K562 (cell line): Measurements from ENCODE around the gene CFAP298. TPM values are rescaled to one million over a fixed set of nuclear protein-coding genes. Genes with fewer than 3 reads are reported as not detected.
A peak's percentile ranks its signal among the peaks of the same experiment; 100 is the strongest.

Source experiments
- CBX2 ChIP-seq: fragments of 200-600 bp; sonication (generic); IDR thresholded peaks from one replicate; pipeline ENCODE4 v1.6.1; 2012; ENCODE audit warnings: mild to moderate bottlenecking, low read length, inconsistent platforms; ENCODE audit not compliant: insufficient read depth, poor library complexity, severe bottlenecking
- ESRRA ChIP-seq: fragments of 450-650 bp; IDR thresholded peaks from 2 replicates; pipeline ENCODE4 v1.6.1; 2014; ENCODE audit warnings: low read depth, mild to moderate bottlenecking, moderate library complexity, borderline replicate concordance
- EZH2 ChIP-seq: IDR thresholded peaks from 2 replicates; pipeline ENCODE4 v1.6.1; 2012; ENCODE audit warnings: low read depth, mild to moderate bottlenecking, inconsistent platforms, low read length, borderline replicate concordance
- HMG20A ChIP-seq: fragments of 450-650 bp; formaldehyde crosslinking; conservative IDR thresholded peaks from 2 replicates; pipeline ENCODE4 v1.4.0; 2020; ENCODE audit warnings: mild to moderate bottlenecking, mixed read lengths
- JUNB ChIP-seq: fragments of 450-650 bp; formaldehyde crosslinking; conservative IDR thresholded peaks from 2 replicates; pipeline ENCODE4 v1.4.0; 2020; ENCODE audit warnings: mild to moderate bottlenecking
- KAT7 ChIP-seq: sonication (generic); formaldehyde crosslinking; IDR thresholded peaks from 2 replicates; pipeline ENCODE4 v1.8.0; 2022; ENCODE audit warnings: missing genetic modification reagents, mild to moderate bottlenecking, borderline replicate concordance
- SMARCC2 ChIP-seq: fragments of 450-650 bp; IDR thresholded peaks from 2 replicates; pipeline ENCODE4 v1.6.1; 2017; ENCODE audit warnings: antibody characterized with exemption, moderate library complexity, mild to moderate bottlenecking, low read depth
- ZC3H8 ChIP-seq: fragments of 450-650 bp; IDR thresholded peaks from 2 replicates; pipeline ENCODE4 v1.6.1; 2017
- ZNF408 ChIP-seq: fragments of 250-450 bp; sonication (Bioruptor Pico); IDR thresholded peaks from 2 replicates; pipeline ENCODE4 v1.4.0; 2020; ENCODE audit warnings: low read depth, mild to moderate bottlenecking, moderate library complexity
- ZNF57 ChIP-seq: fragments of 450-650 bp; formaldehyde crosslinking; IDR thresholded peaks from 2 replicates; pipeline ENCODE4 v1.4.0; 2020; ENCODE audit warnings: mild to moderate bottlenecking, moderate library complexity
- polyA plus RNA-seq, 8 experiments: library from polyadenylated mRNA; depleted of rRNA in 4 of 8; stranded (reverse) in 5 of 8; unstranded in 3 of 8; fragments of >200 nt; fragmentation: Nextera tagmentation in 2 of 8; fragmentation: Illumina TruSeq in 1 of 8; extraction: Ambion mirVana in 2 of 8; extraction: Trizol in 1 of 8; gene quantifications; 2 replicates each; pipeline versions ENCODE4 v1.2.1 to v1.2.3, GENCODE V29; 2011 to 2014; ENCODE audit warnings: inconsistent platforms in 1 of 8, missing spikeins in 1 of 8
- total RNA-seq, 7 experiments: library from RNA; depleted of rRNA in 6 of 7; stranded (reverse); fragments of >200 nt in 6 of 7; fragmentation: Illumina TruSeq in 2 of 7; extraction: Trizol in 2 of 7; gene quantifications; 2 replicates each; pipeline versions ENCODE4 v1.2.1 to v1.2.3, GENCODE V29; 2011 to 2021; ENCODE audit warnings: low replicate concordance in 1 of 7
- TF ChIP-seq, protein P1 (sequence below), 2 experiments: fragments of 450-650 bp; IDR thresholded peaks; 2 replicates each; pipeline ENCODE4 v1.6.1; 2016; ENCODE audit warnings: mild to moderate bottlenecking in 2 of 2, borderline replicate concordance in 1 of 2, low read depth in 1 of 2, moderate library complexity in 1 of 2
- TF ChIP-seq, protein P2 (sequence below): sonication (generic); formaldehyde crosslinking; IDR thresholded peaks from 2 replicates; pipeline ENCODE4 v1.8.0; 2023; ENCODE audit warnings: missing genetic modification reagents, mild to moderate bottlenecking, borderline replicate concordance

CFAP298 gene
- total and polyA plus RNA-seq, 9 of the 15 experiments (the other 6 are each of a cell fraction or from before 2014, with no cell fraction given) = 31.4 to 178 (median 89.7) TPM

DNA sequence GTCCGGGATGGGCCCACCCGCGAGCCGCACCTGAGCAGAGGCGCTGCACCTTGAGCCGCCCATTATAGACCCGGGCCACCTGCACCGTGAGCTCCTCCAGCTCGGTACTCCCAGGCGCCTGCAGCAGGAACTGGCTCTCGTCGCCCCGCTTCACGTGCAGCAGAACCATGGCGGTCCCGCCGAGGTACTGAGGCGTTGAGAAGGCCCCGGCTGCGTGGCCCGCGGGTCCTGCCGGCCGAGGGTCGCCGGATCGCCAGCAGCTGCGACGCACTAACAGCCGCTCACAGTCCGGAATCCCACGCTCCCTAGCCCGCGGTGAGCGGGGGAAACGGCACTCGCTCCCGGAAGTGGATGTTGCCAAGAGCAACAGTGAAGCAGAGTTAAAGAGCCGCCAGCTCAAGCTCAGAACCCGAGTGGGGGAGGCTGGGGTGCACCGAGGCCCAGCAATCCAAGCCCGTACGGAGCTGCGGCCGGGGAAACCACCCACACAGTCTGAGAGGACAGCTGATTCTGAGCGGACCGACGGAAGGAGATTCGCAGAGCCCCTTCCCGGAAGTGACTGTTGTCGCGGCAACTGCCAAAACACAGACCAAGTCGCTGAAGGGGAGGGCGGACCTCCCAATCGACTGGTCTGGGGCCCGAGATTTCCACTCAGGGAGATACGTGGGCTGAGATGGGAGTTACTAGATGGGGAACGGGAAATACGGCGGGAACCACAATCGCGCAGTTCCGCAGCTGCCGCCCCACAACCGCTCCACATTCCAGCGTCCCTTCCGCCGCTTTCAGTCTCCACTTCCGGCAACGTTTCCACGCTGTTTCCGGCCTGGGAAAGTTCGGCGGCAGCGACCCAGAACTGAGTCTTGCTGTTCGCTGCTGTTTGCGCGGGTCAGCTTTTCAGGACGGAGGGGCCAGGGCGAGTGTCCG, at the start of gene CFAP298 (continued):
- TF ChIP-seq, protein P1, sequence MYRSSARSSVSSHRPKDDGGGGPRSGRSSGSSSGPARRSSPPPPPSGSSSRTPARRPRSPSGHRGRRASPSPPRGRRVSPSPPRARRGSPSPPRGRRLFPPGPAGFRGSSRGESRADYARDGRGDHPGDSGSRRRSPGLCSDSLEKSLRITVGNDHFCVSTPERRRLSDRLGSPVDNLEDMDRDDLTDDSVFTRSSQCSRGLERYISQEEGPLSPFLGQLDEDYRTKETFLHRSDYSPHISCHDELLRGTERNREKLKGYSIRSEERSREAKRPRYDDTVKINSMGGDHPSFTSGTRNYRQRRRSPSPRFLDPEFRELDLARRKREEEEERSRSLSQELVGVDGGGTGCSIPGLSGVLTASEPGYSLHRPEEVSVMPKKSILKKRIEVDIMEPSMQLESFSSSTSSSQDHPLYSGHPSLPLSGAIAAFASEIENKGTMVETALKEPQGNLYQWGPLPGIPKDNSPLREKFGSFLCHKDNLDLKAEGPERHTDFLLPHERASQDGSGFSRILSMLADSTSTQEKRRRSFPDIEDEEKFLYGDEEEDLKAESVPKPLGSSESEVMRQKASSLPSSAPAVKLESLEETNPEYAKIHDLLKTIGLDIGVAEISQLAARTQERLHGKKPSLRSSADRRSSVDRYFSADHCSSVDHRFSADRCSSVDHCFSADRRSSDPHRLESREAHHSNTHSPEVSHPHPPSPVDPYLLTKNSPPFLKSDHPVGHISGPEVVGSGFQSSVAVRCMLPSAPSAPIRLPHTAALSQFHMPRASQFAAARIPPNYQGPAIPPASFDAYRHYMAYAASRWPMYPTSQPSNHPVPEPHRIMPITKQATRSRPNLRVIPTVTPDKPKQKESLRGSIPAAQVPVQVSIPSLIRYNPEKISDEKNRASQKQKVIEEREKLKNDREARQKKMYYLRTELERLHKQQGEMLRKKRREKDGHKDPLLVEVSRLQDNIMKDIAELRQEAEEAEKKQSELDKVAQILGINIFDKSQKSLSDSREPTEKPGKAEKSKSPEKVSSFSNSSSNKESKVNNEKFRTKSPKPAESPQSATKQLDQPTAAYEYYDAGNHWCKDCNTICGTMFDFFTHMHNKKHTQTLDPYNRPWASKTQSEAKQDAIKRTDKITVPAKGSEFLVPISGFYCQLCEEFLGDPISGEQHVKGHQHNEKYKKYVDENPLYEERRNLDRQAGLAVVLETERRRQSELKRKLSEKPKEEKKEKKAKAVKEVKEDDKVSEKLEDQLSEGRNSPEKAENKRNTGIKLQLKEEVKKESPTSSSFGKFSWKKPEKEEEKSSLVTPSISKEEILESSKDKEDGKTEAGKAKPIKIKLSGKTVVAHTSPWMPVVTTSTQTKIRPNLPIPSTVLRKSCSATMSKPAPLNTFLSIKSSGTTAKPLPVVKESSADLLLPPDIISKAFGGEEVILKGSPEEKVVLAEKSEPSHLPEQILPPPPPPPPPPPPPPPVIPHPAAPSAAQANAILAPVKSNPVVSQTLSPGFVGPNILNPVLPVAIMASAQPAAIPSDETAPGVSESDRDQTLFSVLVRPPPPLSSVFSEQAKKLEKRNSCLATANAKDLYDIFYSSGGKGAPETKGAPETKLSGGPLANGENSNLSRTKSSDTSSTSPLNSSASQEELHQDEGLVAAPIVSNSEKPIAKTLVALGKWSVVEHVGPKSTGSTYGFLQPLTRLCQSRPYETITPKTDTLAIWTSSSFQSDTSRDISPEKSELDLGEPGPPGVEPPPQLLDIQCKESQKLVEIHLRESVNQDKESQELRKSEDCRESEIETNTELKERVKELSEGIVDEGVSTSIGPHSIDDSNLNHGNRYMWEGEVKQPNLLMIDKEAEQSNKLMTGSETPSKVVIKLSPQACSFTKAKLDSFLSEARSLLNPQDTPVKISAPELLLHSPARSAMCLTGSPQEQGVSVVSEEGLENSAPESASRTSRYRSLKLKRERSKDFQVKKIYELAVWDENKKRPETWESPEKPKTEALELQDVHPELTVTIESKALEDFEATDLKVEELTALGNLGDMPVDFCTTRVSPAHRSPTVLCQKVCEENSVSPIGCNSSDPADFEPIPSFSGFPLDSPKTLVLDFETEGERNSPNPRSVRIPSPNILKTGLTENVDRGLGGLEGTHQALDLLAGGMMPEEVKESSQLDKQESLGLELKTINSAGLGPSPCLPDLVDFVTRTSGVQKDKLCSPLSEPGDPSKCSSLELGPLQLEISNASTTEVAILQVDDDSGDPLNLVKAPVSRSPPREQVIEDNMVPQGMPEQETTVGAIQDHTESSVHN (IDR thresholded peaks at IDR 0.05; ENCODE audit: borderline replicate concordance in 1 of 2, low read depth in 1 of 2) = 0 out of 4 replicates have a peak, but pooled peaks of 1 of the 2 experiments have one; percentile 33
- TF ChIP-seq, protein P2, sequence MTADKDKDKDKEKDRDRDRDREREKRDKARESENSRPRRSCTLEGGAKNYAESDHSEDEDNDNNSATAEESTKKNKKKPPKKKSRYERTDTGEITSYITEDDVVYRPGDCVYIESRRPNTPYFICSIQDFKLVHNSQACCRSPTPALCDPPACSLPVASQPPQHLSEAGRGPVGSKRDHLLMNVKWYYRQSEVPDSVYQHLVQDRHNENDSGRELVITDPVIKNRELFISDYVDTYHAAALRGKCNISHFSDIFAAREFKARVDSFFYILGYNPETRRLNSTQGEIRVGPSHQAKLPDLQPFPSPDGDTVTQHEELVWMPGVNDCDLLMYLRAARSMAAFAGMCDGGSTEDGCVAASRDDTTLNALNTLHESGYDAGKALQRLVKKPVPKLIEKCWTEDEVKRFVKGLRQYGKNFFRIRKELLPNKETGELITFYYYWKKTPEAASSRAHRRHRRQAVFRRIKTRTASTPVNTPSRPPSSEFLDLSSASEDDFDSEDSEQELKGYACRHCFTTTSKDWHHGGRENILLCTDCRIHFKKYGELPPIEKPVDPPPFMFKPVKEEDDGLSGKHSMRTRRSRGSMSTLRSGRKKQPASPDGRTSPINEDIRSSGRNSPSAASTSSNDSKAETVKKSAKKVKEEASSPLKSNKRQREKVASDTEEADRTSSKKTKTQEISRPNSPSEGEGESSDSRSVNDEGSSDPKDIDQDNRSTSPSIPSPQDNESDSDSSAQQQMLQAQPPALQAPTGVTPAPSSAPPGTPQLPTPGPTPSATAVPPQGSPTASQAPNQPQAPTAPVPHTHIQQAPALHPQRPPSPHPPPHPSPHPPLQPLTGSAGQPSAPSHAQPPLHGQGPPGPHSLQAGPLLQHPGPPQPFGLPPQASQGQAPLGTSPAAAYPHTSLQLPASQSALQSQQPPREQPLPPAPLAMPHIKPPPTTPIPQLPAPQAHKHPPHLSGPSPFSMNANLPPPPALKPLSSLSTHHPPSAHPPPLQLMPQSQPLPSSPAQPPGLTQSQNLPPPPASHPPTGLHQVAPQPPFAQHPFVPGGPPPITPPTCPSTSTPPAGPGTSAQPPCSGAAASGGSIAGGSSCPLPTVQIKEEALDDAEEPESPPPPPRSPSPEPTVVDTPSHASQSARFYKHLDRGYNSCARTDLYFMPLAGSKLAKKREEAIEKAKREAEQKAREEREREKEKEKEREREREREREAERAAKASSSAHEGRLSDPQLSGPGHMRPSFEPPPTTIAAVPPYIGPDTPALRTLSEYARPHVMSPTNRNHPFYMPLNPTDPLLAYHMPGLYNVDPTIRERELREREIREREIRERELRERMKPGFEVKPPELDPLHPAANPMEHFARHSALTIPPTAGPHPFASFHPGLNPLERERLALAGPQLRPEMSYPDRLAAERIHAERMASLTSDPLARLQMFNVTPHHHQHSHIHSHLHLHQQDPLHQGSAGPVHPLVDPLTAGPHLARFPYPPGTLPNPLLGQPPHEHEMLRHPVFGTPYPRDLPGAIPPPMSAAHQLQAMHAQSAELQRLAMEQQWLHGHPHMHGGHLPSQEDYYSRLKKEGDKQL = no peak
- TF ChIP-seq JUNB (CRISPR knock-in tag) = no peak
- TF ChIP-seq ZNF408 (CRISPR knock-in tag) = no peak
- no peak; the same call in 1 of the 2 replicates for TF ChIP-seq KAT7 (CRISPR knock-in tag)
- no peak for TF ChIP-seq ZNF57 (CRISPR knock-in tag)
- no peak for TF ChIP-seq SMARCC2
- TF ChIP-seq HMG20A (CRISPR knock-in tag) = no peak
- peak; percentile 81; the same call in 1 of the 2 replicates for TF ChIP-seq ZC3H8
- TF ChIP-seq EZH2 = no peak
- peak; percentile 61; the same call in 1 of the 2 replicates for TF ChIP-seq ESRRA
- TF ChIP-seq CBX2 = no peak
